GM19023 (cell line): ENCODE data around the gene ARL15.

Source experiments
- ATAC-seq: cut with Tn5 transposase; IDR thresholded peaks from one replicate; pipeline ENCODE4 v1.9.1; 2021; ENCODE audit warnings: mild to moderate bottlenecking, moderate library complexity; ENCODE audit not compliant: unreplicated experiment

ARL15 gene

DNA sequence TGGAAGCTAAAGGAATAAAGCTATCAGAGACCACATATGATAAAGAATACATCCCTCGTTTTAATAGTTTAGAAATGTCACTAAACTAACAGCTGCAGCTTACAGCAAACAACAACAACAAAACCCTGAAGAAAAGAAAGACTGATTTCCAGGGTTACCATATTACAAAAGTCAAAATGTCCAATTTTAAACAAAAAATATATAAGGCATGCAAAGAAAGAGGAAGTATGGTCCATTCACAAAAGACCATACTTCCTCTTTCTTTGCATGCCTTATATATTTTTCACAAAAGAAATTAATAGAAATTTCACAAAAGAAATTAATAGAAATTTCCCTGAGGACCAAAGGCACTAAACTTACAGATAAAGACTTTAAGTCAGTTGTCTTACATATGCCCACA, 354.2 kb downstream of the ARL15 start:
- no peak for ATAC-seq

- no peak for ATAC-seq
Observed at GRCh38 chr5:53950621-53951020, 359.8 kb downstream of the ARL15 start.

GRCh38 chr5:53948598-53948997, 361.8 kb downstream of the ARL15 start:
- no peak for ATAC-seq

DNA sequence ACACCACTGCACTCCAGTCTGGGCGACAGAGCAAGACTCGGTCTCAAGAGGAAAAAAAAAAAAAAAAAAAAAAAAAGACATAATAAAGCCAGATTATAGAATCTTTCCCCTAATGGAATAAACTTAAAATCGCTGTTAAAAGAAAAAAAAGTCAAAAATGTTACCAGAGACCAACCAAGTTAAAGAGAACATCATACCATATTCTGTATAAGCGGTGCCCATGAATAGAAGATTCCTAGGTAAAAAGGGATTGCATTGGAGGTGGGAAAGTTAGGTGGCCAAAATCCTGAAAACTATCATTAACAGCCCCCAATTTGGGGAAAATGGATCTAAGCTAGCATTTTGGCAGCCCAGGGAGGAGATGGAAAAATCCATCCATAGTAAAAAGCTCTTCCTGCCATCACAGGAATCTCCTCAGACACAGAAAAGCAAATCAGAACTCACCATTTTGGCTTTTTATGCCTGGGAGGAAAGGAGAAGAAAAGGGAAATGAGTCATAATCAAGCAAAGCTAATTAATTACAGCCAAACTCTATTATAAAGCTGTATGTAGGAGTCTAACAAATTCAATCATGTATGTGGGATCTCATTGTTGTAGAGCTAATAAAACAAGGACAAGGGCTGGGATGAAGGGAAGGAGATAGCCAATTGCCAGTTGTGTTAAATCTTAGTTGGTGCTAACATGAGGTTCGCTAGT, 363.8 kb downstream of the ARL15 start:
- no peak for ATAC-seq

GRCh38 chr5:53944981-53945380, 365.4 kb downstream of the ARL15 start:
- ATAC-seq: no peak

GRCh38 chr5:53943938-53944337, 366.4 kb downstream of the ARL15 start:
- ATAC-seq: no peak

DNA sequence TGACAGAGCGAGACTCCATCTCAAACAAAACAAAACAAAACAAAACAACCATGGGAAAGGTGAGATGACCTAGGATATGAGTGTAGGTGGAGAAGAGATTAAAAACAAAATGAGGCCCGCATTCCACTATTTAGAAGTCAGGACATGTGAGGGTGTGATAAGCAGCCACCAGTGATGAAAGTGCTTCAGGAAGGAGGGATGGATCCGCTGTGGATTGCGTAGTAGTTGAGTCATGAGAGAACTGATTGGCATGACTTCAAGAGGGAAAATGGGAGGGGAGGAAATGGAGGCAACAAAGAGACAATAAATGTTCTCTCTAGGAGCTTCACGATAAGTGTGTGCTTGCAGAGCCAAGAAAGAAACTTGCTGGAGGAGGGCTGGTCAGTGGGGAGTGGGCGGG, 367.6 kb downstream of the ARL15 start:
- no peak for ATAC-seq

GRCh38 chr5:53940921-53941320, 369.5 kb downstream of the ARL15 start:
- ATAC-seq: no peak

- ATAC-seq: no peak
Observed at GRCh38 chr5:53937467-53937866, 372.9 kb downstream of the ARL15 start.

DNA sequence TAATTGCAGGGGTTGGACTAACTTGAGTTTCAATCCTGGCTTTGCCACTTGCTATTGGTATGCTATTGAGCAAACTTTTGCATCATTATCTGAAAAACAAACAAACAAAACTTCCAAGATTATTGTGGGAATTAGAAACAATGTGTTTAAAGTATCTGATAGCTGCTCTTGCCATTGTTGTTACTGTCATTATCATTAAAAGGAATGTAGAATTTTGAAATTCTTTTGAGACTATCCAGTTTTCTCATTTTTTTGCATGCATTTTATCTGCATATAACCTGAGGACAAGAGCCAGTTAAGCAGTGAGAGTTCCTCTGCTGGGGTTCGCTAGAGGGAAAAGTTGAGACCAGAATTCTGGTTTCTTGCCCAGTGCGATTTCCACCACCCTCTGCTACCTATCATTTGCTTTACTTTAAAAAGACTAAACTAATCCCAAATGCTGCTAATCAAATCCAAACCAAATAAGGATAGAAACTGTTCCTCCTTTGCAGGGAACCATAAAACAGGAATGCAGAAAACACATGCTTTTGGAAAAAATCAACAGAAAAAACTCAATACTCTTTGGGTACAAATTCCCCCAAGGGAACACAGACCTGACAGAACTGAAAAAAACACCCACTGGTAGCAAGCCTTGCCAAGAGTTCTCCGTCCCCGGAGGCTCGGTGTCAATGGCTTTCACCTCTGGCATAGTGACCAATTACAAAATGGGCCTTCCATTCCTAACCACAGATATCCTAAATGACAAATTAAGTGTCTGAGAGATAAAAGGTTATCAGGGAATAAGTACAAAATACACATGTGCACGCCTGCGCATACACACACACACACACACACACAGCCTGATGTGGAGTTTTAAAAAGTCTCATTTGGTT, 373.7 kb downstream of the ARL15 start:
- no peak for ATAC-seq

GRCh38 chr5:53934151-53934820, 376.1 kb downstream of the ARL15 start:
- no peak for ATAC-seq

- no peak for ATAC-seq
Observed at GRCh38 chr5:53932351-53932750, 378.0 kb downstream of the ARL15 start.

- ATAC-seq: no peak
Observed at GRCh38 chr5:53930457-53930856, 379.9 kb downstream of the ARL15 start.

- ATAC-seq: no peak
Observed at GRCh38 chr5:53929570-53929969, 380.8 kb downstream of the ARL15 start.

- no peak for ATAC-seq
Observed at GRCh38 chr5:53929152-53929551, 381.2 kb downstream of the ARL15 start.

DNA sequence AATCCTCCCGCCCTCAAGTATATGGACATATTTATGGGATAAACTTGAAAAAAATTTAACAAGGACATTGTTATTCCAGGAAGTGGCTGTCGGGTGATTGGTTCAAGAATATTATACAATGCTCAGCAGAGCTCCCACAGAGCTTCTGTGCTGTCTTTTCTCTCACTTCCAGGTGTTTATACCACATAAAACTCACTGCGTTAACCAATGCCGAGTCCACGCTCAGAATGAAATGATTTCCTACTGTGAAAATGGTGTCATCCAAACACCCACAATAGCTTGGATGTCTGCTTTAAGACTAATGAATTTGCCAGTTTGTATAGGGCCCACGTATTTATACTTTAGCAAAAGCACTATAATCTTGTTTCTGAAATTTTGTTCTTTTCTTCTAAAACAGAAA, 381.7 kb downstream of the ARL15 start:
- ATAC-seq: no peak

GRCh38 chr5:53927668-53928247, 382.6 kb downstream of the ARL15 start:
- ATAC-seq: no peak

DNA sequence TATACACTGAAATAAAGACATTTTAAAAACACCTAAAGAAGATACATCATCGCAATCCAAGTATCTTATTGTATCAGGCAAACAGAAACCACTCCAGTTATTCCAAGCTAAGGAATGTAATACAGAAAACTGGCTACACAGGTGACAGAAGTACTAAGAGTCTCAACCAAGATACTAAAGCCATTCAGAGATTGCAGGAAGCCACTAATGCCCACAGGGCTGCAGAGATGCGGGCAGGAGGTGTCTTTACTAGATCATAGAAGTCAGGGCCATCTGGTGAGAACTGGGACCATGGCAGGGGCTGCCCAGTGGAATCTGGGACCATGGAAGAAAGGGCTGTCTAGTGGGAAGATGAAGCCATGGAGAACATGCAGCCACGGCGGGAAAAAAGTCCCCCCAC, 384.3 kb downstream of the ARL15 start:
- no peak for ATAC-seq

- ATAC-seq: no peak
Observed at GRCh38 chr5:53924392-53924791, 386.0 kb downstream of the ARL15 start.

GRCh38 chr5:53923961-53924360, 386.4 kb downstream of the ARL15 start:
- no peak for ATAC-seq
